GM18870 (cell line): Measurements from ENCODE around the gene PPP2R2D.

ENCODE experiments used
- ATAC-seq: cut with Tn5 transposase; IDR thresholded peaks from one replicate; pipeline ENCODE4 v1.9.1; 2021; ENCODE audit warnings: moderate library complexity; ENCODE audit not compliant: unreplicated experiment

Gene PPP2R2D

GRCh38 chr10:131900350-131901152 is at the start of gene PPP2R2D:
Gene PPP2R2D (plus strand): TSS chr10:131901008. CDS start chr10:131901149, 141 bp downstream.
- ATAC-seq: peak; percentile 78

- ATAC-seq: no peak
Measured at GRCh38 chr10:131851346-131851745, 49.5 kb upstream of the PPP2R2D start.

DNA sequence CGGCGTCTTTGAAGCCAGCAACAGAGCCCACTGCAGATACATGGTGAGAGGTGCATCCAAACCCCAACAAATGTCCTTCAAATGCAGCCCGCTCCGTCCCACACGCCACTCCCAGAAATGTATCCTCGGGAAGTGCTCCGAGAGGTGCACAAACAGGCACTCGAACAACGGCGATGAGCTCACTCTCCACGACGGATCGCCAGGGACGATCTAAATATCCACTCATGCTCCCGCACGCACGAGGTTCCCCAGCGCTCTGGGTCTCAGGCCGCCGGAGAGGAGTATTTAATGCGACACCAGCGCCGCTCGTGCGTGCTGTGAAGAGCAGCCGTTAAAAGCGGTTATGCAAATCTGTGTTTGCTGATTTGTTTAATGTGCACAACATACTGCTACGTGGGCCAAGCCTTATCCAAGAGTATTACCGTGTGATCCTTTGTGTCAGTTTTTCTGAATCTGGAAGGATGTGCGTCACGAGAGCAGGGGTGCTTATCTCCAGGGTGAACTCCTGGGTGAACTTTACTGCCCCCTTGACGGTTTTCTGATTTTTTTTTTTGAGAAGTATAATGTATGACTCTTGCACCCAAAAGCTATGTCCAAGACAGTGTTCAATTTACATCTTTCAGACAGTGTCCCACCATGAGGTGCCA is 48.5 kb upstream of the PPP2R2D start:
- no peak for ATAC-seq

DNA sequence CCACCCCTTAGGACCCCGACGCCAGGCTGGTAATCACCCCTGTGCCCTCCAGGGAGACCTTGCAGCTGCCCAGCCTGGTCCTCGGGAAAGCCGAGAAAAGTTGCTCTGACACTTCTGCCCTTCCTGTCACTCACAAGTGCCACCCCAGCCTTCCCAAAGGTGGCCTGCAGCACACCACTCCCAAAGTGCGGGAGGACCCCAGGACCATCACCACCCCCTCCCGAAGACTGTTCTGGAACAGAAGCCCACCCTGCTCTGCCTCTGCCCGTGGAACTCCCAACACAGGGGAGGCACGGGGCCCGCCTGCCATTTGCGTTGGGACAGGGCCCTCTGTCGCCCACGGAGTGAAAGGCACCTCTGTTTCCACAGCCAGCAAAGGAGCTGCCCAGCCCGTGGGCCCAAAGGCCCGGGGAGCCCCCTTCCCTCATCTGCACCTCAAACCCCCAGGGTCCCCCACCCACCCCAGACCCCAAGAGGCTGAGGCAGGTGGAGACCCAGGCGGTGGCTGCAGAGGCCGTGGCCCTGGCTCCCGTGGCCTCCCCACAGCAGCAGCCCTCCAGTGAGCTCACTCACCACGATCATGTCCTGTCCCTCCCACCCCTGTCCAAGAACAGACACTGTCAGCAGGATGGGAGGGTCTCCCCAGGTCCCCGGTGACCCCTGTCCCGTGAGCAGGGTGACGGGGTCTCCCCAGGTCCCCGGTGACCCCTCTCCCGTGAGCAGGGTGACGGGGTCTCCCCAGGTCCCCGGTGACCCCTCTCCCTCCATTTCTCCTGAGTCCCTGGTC is 47.8 kb upstream of the PPP2R2D start:
- no peak for ATAC-seq

DNA sequence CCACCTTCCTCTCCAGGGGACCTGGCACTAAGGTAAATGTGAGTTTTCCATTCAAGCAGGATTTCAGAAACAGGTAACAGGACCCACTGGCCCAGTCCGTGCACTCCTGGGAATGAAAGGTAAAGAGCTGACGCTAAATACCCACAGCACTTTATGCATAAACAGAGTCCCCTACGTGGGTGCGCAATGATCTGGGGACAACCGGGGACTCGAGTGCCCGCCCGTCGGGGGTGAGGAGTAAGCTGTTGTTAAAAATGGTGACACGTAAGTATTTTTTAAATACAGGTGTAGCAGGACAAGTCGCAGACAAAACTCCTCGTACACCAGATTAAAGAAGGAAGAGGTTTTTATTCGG is 47.2 kb upstream of the PPP2R2D start:
- no peak for ATAC-seq

DNA sequence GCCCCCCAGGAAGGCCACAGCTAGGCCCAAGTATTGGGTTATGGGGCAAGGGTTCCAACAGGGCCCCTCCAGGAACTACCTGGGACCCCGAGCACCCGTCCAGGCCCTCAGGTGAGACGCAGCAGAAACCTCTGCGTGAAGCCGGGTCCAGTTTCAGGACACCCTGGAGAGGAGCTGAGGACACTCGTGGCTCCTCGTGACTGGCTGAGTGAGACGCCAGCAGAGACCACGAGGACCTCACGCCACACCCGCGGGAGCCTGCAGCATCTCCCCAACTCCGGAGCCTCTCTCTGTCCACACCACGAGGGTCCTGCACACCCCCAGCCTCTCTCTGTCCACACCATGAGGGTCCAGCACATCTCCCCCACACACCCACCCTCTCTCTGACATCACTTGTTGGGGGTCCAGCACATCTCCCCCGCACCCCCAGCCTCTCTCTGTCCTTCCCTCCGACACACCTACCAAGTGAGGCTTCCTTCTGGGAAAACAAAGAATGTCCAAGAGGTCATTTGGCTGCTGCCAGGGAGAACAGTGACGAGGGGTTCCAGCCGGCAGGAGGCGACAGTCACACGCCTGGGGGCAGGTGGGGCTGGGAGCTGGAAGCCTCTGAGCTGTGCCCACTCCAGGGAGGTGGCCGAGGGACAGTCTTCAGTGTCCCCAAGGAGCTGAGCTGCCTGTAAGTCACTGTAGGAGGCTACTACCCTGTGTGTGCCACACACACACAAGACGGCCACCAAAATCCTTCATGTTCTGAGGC is 46.1 kb upstream of the PPP2R2D start:
- no peak for ATAC-seq

DNA sequence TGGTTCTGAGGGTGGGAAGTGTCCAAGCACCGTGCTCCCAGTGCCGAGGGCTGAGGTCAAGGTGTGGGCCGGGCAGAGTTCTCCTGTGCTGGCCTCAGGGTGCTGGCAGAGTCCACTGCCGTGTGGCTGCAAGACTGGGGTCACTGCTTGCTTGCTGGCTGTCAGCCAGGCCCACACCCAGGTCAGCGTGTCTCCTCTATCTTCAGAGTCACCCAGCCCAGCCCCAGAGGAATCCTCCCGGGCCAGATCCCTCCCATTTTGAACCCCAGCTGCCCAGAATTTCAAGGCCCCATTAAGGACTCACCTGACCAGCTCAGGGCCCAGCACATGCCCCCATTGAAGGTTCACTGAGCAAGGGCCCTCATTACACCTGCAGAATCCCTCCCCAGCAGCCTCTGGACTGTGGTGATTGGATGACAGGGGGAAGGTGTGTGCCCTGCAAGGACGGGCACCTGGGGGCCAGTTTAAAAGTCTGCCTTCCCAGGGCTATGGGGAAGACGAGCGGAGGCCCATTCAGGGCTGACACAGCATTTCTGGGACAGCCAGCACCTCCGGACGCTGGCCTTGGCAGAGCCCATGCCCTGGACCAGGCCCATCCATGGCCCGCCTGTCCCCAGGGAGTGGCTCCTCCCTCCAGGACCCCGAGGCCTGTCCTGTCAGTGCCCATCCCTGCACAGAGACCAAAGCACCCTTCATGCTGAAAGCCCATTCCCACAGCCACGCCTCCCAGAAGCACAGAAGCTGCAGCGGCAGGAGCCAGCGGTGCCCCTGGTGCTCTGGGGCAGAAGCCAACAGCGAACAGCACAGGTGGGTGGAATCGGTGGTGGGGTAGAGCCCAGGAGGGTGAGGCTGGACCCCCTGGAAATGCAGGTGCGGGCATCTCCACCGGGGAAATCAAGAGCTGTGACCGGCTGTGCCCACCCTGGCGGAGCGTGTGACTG is 45.1 kb upstream of the PPP2R2D start:
- ATAC-seq: no peak

DNA sequence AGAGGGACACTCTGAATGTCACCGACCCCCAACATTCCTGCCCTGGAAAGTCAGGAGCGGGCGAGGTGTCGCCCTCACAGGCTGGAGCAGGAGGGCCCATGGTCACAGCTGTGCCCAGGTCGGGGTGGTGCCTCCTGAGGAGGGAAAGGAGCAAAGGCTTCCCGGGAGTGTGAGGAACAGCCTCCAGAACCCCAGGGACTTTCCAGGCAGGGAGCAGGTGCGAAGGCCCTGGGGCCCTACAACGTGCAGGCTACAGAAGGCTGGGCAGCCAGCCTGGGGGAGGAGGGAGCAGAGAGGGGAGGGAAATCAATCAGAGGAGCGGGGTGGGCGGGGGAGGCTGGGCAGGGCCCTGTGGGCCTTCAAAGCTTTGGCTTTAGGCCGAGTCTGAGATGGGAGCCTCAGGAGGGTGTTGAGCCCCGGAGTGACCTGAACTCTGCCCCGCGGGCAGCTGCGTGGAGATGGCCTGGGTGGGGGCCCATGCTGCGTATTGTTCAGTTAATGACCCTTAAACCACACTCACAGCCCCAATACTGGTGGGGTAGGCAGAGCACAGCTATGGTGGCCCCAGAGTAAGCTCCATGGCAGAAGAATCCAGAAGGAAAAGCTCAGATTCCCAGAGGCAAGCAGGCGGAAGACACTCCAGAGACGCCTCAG is 44.2 kb upstream of the PPP2R2D start:
- ATAC-seq: no peak

DNA sequence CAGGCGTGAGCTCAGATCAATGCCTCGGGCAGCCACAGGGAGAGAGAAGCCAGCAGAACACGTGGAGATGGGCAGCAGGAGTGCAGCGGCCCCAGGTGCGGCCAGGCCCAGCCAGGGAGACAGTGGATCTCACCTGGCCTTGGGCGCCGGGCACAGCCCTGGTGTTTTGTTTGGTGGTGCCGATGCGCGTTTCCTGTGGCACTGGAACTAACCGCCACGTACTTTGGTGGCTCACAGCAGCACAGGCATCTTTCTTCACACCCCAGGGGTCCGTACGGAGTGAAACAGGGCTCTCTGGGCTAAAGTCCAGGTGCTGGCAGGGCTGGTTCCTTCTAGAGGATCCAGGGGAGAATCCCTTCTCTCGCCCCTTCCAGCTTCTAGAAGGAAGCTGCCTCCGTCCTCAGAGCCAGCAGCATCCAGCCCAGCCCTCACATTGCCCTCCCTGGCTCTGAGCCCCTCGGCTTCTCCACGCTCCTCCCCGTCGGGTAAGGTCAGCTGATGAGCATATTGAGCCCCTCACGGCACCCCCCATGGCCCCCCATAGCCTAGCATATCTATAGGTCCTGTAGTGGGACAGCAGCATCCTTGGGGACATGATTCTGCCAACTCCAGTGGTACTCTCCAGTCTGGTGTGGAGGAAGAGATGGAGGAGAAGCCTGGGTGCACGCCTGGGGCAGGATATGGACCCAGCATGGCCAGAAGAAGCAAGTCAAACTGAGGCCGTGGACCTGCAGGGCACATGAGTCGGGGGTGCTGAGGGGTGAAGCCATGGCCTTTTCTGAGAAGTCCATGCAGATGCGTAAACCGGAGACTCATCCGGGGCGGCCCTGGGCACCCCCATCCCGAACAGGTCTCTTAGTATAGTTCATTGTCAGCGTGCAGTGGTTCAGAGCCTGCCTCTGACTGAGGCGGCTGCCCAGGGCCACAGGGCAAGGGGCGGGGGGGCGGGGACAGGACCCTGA is 43.4 kb upstream of the PPP2R2D start:
- no peak for ATAC-seq

- no peak for ATAC-seq
Measured at GRCh38 chr10:131858118-131858515, 42.7 kb upstream of the PPP2R2D start.

GRCh38 chr10:131858583-131859340 is 42.0 kb upstream of the PPP2R2D start:
- no peak for ATAC-seq

- no peak for ATAC-seq
Measured at GRCh38 chr10:131859341-131860020, 41.3 kb upstream of the PPP2R2D start.

GRCh38 chr10:131860311-131860710 is 40.5 kb upstream of the PPP2R2D start:
- no peak for ATAC-seq

DNA sequence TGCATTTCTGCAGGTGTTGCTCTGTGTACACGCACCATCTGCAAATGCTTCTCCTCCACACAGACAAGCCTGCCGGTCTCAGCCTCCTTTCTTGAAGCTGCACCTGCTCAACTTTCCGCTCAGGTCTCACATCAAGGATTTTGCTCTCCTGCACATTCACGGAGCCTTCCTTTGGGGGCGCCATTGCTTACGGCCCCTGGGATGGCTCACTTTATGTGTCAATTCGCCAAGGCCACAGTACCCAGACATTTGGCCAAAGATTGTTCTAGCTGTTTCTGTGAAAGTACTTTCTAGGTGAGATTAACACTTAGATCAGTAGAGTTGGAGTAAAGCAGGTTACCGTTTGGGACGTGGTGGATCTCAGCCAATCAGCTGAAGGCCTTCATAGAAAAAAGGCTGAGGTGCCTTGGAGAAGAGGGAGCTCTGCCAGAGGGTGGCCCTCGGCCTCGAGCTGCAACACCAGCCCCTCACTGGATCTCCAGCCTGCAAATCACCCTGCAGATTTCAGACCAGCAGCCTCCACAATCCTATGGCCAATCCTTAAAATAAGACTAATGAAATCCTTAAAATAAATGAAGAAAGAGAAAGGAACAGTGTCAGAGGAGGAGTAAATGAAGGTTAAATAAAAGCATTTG is 39.9 kb upstream of the PPP2R2D start:
- no peak for ATAC-seq

GRCh38 chr10:131862548-131862947 is 38.3 kb upstream of the PPP2R2D start:
- no peak for ATAC-seq

DNA sequence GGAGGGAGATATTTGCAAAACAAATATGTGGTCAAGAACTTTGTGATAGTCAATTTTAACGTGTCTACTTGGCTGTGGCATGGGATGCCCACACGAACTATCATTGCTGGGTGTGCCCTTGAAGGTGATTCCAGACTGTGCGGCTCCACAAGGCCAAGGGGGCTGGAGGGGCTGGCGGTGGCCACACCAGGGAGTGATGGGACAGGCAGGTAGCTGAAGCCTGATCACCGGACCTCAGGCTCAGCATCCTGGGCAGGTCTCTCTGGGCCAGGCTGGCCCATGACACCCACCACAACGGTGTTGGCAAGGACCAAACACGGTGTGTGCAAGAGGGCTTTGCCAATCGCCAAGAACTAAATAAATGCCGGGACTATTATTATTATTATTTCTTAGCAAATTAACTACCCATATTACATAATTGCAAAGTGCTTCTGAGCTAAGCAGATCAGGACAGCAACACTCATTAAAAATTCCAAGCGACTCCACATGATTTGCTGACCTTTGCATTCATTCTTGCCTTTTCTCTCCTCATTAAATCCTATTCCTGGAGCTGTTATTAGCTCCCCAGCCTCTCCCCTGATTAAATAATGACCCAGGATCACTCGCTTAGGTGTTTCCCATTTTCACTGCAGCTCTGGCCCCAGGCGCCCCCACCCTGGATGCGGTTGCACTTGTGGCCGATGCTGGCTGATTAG is 35.4 kb upstream of the PPP2R2D start:
- no peak for ATAC-seq
